Smooth muscle cell (in vitro differentiated cells): ENCODE measurements around the gene MTCL1. TPM values are rescaled to one million over a fixed set of nuclear protein-coding genes. Genes with fewer than 3 reads are reported as not detected.

Source experiments
- DNase-seq: peaks from one replicate; lab custom pipeline; 2025; ENCODE audit not compliant: unreplicated experiment; lab: John Stamatoyannopoulos, UW
- H2AFZ ChIP-seq: fragments of 200-600 bp; sonication (generic); 2 replicates; pipeline ENCODE4 v1.6.0; 2016; ENCODE audit warnings: antibody characterized with exemption, low read depth, mild to moderate bottlenecking
- H3F3A ChIP-seq: fragments of 200-600 bp; sonication (generic); 2 replicates; pipeline ENCODE4 v1.6.0; 2017; ENCODE audit warnings: antibody characterized with exemption, low read depth
- H3K27ac ChIP-seq: fragments of 200-600 bp; sonication (generic); 2 replicates; pipeline ENCODE4 v1.5.1; 2016; ENCODE audit warnings: low read depth, mild to moderate bottlenecking
- H3K27me3 ChIP-seq: fragments of 200-600 bp; sonication (generic); 2 replicates; pipeline ENCODE4 v1.6.1; 2016; ENCODE audit warnings: low read depth, mild to moderate bottlenecking
- H3K36me3 ChIP-seq: fragments of 200-600 bp; sonication (generic); 2 replicates; pipeline ENCODE4 v1.5.1; 2016; ENCODE audit warnings: low read depth
- H3K4me1 ChIP-seq: fragments of 200-600 bp; sonication (generic); 2 replicates; pipeline ENCODE4 v1.5.1; 2016; ENCODE audit warnings: low read depth
- H3K4me2 ChIP-seq: fragments of 200-600 bp; sonication (generic); 2 replicates; pipeline ENCODE4 v1.6.0; 2016; ENCODE audit warnings: mild to moderate bottlenecking
- H3K4me3 ChIP-seq: fragments of 200-600 bp; sonication (generic); 2 replicates; pipeline ENCODE4 v1.5.1; 2016; ENCODE audit warnings: mild to moderate bottlenecking
- H3K79me2 ChIP-seq: fragments of 200-600 bp; sonication (generic); 2 replicates; pipeline ENCODE4 v1.6.0; 2016; ENCODE audit warnings: low read depth, mild to moderate bottlenecking
- H3K9ac ChIP-seq: fragments of 200-600 bp; sonication (generic); 2 replicates; pipeline ENCODE4 v1.6.0; 2016; ENCODE audit warnings: low read depth
- H3K9me3 ChIP-seq: fragments of 200-600 bp; sonication (generic); replicated peaks from 2 replicates; pipeline ENCODE4 v1.5.1; 2016; ENCODE audit warnings: low read depth
- H4K20me1 ChIP-seq: fragments of 200-600 bp; sonication (generic); 2 replicates; pipeline ENCODE4 v1.6.0; 2016; ENCODE audit warnings: low read depth
- WGBS: methylation state at CpG from one replicate; pipeline ENCODE4 v1.1.7; 2016; ENCODE audit warnings: low lambda C conversion rate; 5-methylcytosine and 5-hydroxymethylcytosine counted together
- polyA plus RNA-seq: library from polyadenylated mRNA; unstranded; fragments of >200 nt; fragmentation: Nextera tagmentation; extraction: Ambion mirVana; gene quantifications from 2 replicates; pipeline ENCODE4 v1.2.1, GENCODE V29; 2016
- total RNA-seq: library from RNA; depleted of rRNA; stranded (reverse); fragments of >200 nt; gene quantifications from 2 replicates; pipeline ENCODE4 v1.2.3, GENCODE V29; 2014
- TF ChIP-seq, protein P1 (sequence below): fragments of 200-600 bp; sonication (generic); IDR thresholded peaks from 2 replicates; pipeline ENCODE4 v1.5.1; 2017; ENCODE audit warnings: borderline replicate concordance, mild to moderate bottlenecking, antibody characterized with exemption; ENCODE audit not compliant: insufficient read depth, poor library complexity, severe bottlenecking

The MTCL1 gene
- total and polyA plus RNA-seq, 2 experiments from 2014 or later: 5.5 to 15.2 TPM

DNA sequence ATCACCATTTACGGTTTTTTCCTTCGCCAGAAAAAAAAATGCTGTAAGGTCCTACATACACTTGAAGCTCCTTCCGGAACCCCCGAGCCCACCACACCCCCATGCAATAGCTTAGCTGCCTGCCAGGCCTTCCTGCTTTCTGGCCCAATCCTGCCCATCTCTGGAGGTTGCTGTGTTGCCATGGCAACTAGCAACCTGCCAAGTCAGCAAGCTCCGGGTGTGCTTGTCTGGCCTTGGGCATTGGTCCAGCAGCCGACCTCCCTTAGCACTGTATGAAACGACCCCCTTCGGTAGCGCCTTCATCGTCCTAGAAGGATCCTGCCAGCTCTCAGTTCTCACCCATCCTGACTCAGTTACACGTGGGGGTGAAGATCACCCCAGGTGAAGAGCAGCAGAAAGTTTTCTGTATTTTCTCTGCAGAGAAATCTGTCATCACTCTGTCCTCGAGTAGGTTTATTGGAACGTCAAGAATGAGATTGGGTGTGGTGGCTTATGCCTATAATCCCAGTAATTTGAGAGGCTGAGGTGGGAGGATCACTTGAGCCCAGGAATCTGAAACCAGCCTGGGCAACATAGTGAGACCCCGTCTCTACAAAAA, 47.4 kb upstream of the MTCL1 start:
- H3K4me3 ChIP-seq: no peak overlapping the region
- no peaks in the 10 kb centered on the region for H4K20me1 ChIP-seq
- no peak overlapping the region for H3K4me2 ChIP-seq
- no peaks in the 10 kb centered on the region for H3F3A ChIP-seq
- DNase-seq: no peak
- no peaks in the 10 kb centered on the region for H3K9me3 ChIP-seq
- peaks cover 9% of the 10 kb centered on the region for H3K27me3 ChIP-seq
- TF ChIP-seq, protein P1, sequence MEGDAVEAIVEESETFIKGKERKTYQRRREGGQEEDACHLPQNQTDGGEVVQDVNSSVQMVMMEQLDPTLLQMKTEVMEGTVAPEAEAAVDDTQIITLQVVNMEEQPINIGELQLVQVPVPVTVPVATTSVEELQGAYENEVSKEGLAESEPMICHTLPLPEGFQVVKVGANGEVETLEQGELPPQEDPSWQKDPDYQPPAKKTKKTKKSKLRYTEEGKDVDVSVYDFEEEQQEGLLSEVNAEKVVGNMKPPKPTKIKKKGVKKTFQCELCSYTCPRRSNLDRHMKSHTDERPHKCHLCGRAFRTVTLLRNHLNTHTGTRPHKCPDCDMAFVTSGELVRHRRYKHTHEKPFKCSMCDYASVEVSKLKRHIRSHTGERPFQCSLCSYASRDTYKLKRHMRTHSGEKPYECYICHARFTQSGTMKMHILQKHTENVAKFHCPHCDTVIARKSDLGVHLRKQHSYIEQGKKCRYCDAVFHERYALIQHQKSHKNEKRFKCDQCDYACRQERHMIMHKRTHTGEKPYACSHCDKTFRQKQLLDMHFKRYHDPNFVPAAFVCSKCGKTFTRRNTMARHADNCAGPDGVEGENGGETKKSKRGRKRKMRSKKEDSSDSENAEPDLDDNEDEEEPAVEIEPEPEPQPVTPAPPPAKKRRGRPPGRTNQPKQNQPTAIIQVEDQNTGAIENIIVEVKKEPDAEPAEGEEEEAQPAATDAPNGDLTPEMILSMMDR: no peak
- H3K36me3 ChIP-seq: no peaks in the 10 kb centered on the region
- H3K9ac ChIP-seq: no peak overlapping the region
- H3K27ac ChIP-seq: no peak overlapping the region
- no peak overlapping the region for H2AFZ ChIP-seq
- no peaks in the 10 kb centered on the region for H3K79me2 ChIP-seq
- WGBS: 72% methylated on average over 14 of the region's 14 CpGs
- peaks cover 16% of the 10 kb centered on the region for H3K4me1 ChIP-seq

DNA sequence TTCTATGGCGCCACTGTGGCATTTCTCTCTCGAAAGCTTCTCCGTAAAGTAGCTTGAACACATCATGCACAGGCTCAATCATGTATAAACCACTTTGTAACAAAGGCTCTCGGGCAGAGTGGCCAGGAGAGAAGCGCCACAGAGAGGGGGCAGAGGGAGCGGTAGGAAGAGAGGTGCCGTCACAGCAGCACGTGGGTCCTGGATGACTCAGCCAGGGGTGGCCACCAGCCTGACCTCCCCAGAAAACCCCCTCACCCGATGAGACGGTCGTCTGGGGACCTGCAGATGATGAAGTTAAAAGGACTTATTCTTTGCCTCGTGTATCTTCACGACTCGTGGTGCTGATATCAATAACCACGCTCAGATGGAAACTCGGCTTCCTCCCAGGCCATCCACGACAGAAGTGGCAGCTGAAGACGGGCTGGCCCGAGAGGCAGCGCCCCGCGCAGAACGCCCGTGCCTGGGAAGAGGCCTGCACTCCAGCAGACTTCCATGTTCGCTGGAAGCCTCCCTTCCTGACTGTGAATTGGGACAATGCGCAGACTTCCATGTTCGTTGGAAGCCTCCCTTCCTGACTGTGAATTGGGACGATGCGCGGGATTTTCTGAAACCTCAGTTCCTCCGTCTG, 46.4 kb upstream of the MTCL1 start:
- H3F3A ChIP-seq: no peaks in the 10 kb centered on the region
- no peaks in the 10 kb centered on the region for H4K20me1 ChIP-seq
- WGBS: 97% methylated on average over 31 of the region's 31 CpGs
- peaks cover 9% of the 10 kb centered on the region for H3K27me3 ChIP-seq
- no peaks in the 10 kb centered on the region for H3K36me3 ChIP-seq
- TF ChIP-seq, protein P1: no peak
- no peak overlapping the region for H2AFZ ChIP-seq
- no peak for DNase-seq
- H3K9ac ChIP-seq: no peak overlapping the region
- H3K79me2 ChIP-seq: no peaks in the 10 kb centered on the region
- no peak overlapping the region for H3K4me3 ChIP-seq
- H3K9me3 ChIP-seq: no peaks in the 10 kb centered on the region
- H3K4me1 ChIP-seq: peaks cover 16% of the 10 kb centered on the region
- no peak overlapping the region for H3K4me2 ChIP-seq
- no peak overlapping the region for H3K27ac ChIP-seq

DNA sequence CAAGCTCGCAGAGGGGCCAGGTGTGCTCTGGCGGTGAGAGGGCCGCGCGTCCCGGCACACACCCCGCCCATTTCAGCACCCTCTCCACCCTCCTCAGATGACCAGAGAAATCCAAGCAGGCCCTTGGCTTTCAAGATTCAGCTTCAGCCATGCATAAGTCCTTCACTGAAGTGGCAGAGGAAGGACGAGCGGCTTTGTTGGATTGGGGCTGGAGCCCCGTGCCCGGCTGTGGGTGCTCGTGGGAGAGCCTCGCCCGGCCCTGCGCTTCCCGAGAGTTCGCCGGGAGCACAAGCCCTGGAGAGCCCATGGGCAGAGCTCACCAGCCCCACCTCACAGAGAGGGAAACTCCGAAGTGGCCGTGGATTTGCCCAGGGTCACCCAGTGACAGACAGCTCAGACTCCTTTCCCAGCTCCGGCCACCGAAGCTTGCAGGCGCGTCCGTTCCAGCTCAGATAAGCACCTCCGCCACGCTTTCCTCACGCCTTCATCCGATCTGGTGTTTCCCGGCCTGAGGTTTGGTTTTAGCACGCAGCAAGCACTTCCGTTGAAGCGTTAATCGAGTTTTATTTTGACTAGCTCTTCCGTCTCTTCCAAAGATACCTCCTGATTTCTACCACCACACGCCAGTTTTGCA, 45.6 kb upstream of the MTCL1 start:
- Histone ChIP-seq H3K9me3 (no peaks in the 10 kb centered on the region), H3K79me2 (no peaks in the 10 kb centered on the region), H3K27ac (no peak overlapping the region), H3K4me1 (peaks cover 16% of the 10 kb centered on the region), H3K36me3 (no peaks in the 10 kb centered on the region), H3K4me3 (no peak overlapping the region), H4K20me1 (no peaks in the 10 kb centered on the region), H3K9ac (no peak overlapping the region), H3F3A (no peaks in the 10 kb centered on the region), H3K27me3 (peaks cover 9% of the 10 kb centered on the region), H3K4me2 (no peak overlapping the region), H2AFZ (no peak overlapping the region)
- no peak for DNase-seq
- WGBS: 90% methylated on average over 36 of the region's 36 CpGs
- TF ChIP-seq, protein P1: no peak
